ENCODE measurements around the gene RSPRY1. TPM values are rescaled to one million over a fixed set of nuclear protein-coding genes. Genes with fewer than 3 reads are reported as not detected.
"Not testable (repeated sequence)": the region's sequence is repeated elsewhere in the genome, so short reads cannot be mapped to it uniquely, and the experiment has no call there.

RSPRY1 gene
- total RNA-seq, 1 experiment from 2014 or later = 57.7 TPM

GRCh38 chr16:57265850-57266530 is 79.9 kb downstream of the RSPRY1 start:
- POLR2A ChIA-PET = no interaction called here
- Histone ChIP-seq H3K4me1 (peaks cover 18% of the 10 kb centered on the region), H3K4me3 (ENCODE audit: low read depth, low read length) (no peak overlapping the region), H3K36me3 (ENCODE audit: control insufficient read depth, insufficient read depth, low read length) (0 out of 2 replicates have a peak, but pooled peaks cover 2% of the 10 kb centered on the region), H3K27me3 (replicated peaks; ENCODE audit: control insufficient read depth, insufficient read depth, low read length) (no peaks in the 10 kb centered on the region), H3K9me3 (no peaks in the 10 kb centered on the region)
- Mint-ChIP-seq H3K27me3 (ENCODE audit: insufficient read depth, unreplicated experiment) (no peaks in the 10 kb centered on the region), H3K9me3 (ENCODE audit: unreplicated experiment) (no peaks in the 10 kb centered on the region), H3K27ac (ENCODE audit: unreplicated experiment) (no peak overlapping the region), H3K4me1 (ENCODE audit: low read depth, unreplicated experiment) (peaks cover 7% of the 10 kb centered on the region), H3K4me3 (ENCODE audit: unreplicated experiment) (no peak overlapping the region), H3K36me3 (ENCODE audit: insufficient read depth, unreplicated experiment) (no peaks in the 10 kb centered on the region)
- intact Hi-C loops (cut with micrococcal nuclease; ENCODE audit: unreplicated experiment) = no loop called here
- no TSS peak for BruUV-seq (replicated peaks)
- CTCF ChIA-PET = no interaction called here
- DNase-seq = no peak
- no peak for TF ChIP-seq CTCF (IDR thresholded peaks at IDR 0.05; ENCODE audit: insufficient read depth in 1 of 2, low read depth in 1 of 2, low read length in 1 of 2, severe bottlenecking in 1 of 2, unreplicated experiment in 1 of 2)

- Histone ChIP-seq H3K27me3 (replicated peaks; ENCODE audit: control insufficient read depth, insufficient read depth, low read length) (no peaks in the 10 kb centered on the region), H3K9me3 (no peaks in the 10 kb centered on the region), H3K4me3 (ENCODE audit: low read depth, low read length) (no peak overlapping the region), H3K36me3 (ENCODE audit: control insufficient read depth, insufficient read depth, low read length) (0 out of 2 replicates have a peak, but pooled peaks cover 2% of the 10 kb centered on the region), H3K4me1 (peaks cover 18% of the 10 kb centered on the region)
- H3K27ac Mint-ChIP-seq (ENCODE audit: unreplicated experiment) = no peak overlapping the region
- peaks cover 7% of the 10 kb centered on the region for H3K4me1 Mint-ChIP-seq (ENCODE audit: low read depth, unreplicated experiment)
- no peak for TF ChIP-seq CTCF (IDR thresholded peaks at IDR 0.05; ENCODE audit: insufficient read depth in 1 of 2, low read depth in 1 of 2, low read length in 1 of 2, severe bottlenecking in 1 of 2, unreplicated experiment in 1 of 2)
- H3K9me3 Mint-ChIP-seq (ENCODE audit: unreplicated experiment) = no peaks in the 10 kb centered on the region
- intact Hi-C loops (cut with micrococcal nuclease; ENCODE audit: unreplicated experiment) = no loop called here
- POLR2A ChIA-PET = no interaction called here
- no peak overlapping the region for H3K4me3 Mint-ChIP-seq (ENCODE audit: unreplicated experiment)
- DNase-seq = no peak
- no peaks in the 10 kb centered on the region for H3K36me3 Mint-ChIP-seq (ENCODE audit: insufficient read depth, unreplicated experiment)
- CTCF ChIA-PET = no interaction called here
- no TSS peak for BruUV-seq (replicated peaks)
- no peaks in the 10 kb centered on the region for H3K27me3 Mint-ChIP-seq (ENCODE audit: insufficient read depth, unreplicated experiment)
These were observed 80.6 kb downstream of the RSPRY1 start for GRCh38 chr16:57266531-57267260.

- not testable (repeated sequence) for H3K9me3 Mint-ChIP-seq (ENCODE audit: unreplicated experiment)
These were observed 81.2 kb downstream of the RSPRY1 start for GRCh38 chr16:57267343-57267742.

More at GRCh38 chr16:57267343-57267742, 81.2 kb downstream of the RSPRY1 start:
- H3K9me3 ChIP-seq; H3K27ac Mint-ChIP-seq (ENCODE audit: unreplicated experiment); H3K36me3 Mint-ChIP-seq (ENCODE audit: insufficient read depth, unreplicated experiment); H3K36me3 ChIP-seq (ENCODE audit: control insufficient read depth, insufficient read depth, low read length); H3K27me3 Mint-ChIP-seq (ENCODE audit: insufficient read depth, unreplicated experiment); intact Hi-C loops (cut with micrococcal nuclease; ENCODE audit: unreplicated experiment); H3K4me3 Mint-ChIP-seq (ENCODE audit: unreplicated experiment); BruUV-seq (replicated peaks); H3K4me1 Mint-ChIP-seq (ENCODE audit: low read depth, unreplicated experiment); CTCF ChIA-PET; H3K27me3 ChIP-seq (replicated peaks; ENCODE audit: control insufficient read depth, insufficient read depth, low read length); H3K4me3 ChIP-seq (ENCODE audit: low read depth, low read length); DNase-seq; POLR2A ChIA-PET: not testable (repeated sequence)
- peaks cover 18% of the 10 kb centered on the region for H3K4me1 ChIP-seq

Measured in Caco-2 (cell line).